Psoas muscle (tissue), 8 donors: ENCODE data around the gene SLC44A1. TPM values are rescaled to one million over a fixed set of nuclear protein-coding genes. Genes with fewer than 3 reads are reported as not detected.

Experiments
- ATAC-seq, 4 donors: fragments of 200-7000 bp; cut with Tn5 transposase; one replicate each; pipeline ENCODE4 v1.9.1; 2020; ENCODE audit warnings: moderate library complexity in 3 of 4, mild to moderate bottlenecking in 2 of 4
- DNase-seq, 2 donors: peaks; one replicate each; pipeline ENCODE4 v3.0.0-alpha.2; 2020
- H3K27ac ChIP-seq: fragments of 200-600 bp; one replicate; pipeline ENCODE4 v1.8.0; 2022
- H3K27me3 ChIP-seq, 3 donors: fragments of 200-600 bp in 1 of 3; one replicate each; pipeline versions ENCODE4 v1.6.1 to v1.8.0; 2013 to 2022; ENCODE audit warnings: low read length in 2 of 3, mild to moderate bottlenecking in 2 of 3, moderate library complexity in 1 of 3; ENCODE audit not compliant: insufficient read depth in 3 of 3
- H3K36me3 ChIP-seq, 2 donors: fragments of 200-600 bp in 1 of 2; one replicate each; pipeline versions ENCODE4 v1.6.1 to v1.8.0; 2013 to 2022; ENCODE audit warnings: low read depth in 1 of 2, mild to moderate bottlenecking in 1 of 2, moderate library complexity in 1 of 2; ENCODE audit not compliant: insufficient read depth in 1 of 2
- H3K4me1 ChIP-seq: fragments of 200-600 bp; one replicate; pipeline ENCODE4 v1.8.0; 2022
- H3K4me3 ChIP-seq: fragments of 200-600 bp; one replicate; pipeline ENCODE4 v1.8.0; 2022; ENCODE audit warnings: mild to moderate bottlenecking
- H3K9me3 ChIP-seq: fragments of 200-600 bp; one replicate; pipeline ENCODE4 v1.8.0; 2022
- WGBS, 3 donors: extraction: QIAGEN DNeasy Blood & Tissue Kit; methylation state at CpG; one replicate each; pipeline versions ENCODE4 v1.1.6 to v1.1.7; 2013; 5-methylcytosine and 5-hydroxymethylcytosine counted together
- intact Hi-C, 2 donors: fragments of 100-400 bp; cut with DNase I; formaldehyde crosslinking; loops; one replicate each; pipeline versions ENCODE4 v1.11.0 to v1.14.2; 2022
- polyA plus RNA-seq, 3 donors: library from polyadenylated mRNA; stranded (reverse); fragments of 200-250 nt; gene quantifications; one replicate each; pipeline ENCODE4 v1.2.3, GENCODE V29; 2013
- total RNA-seq, 4 donors: library from RNA; stranded (reverse); fragmentation: NEBNext Ultra II Directional in 2 of 4; extraction: Animal tissue kit (Norgen Biotek cat#: 25700) in 2 of 4; gene quantifications; one replicate each; pipeline versions ENCODE4 v1.2.1 to v1.2.4, GENCODE V29; 2021 to 2023
- TF ChIP-seq, protein P1 (sequence below): fragments of 200-600 bp; IDR thresholded peaks from one replicate; pipeline ENCODE4 v1.8.0; 2022; ENCODE audit warnings: antibody characterized with exemption
- donor health status: healthy with polysubstance abuse.
- donor health status: DM: no; HTN: no; CAD: no; lungs with moderate emphysema.
- donor health status: Bipolar disorder and iron deficiency.
- donor health status: healthy.
- donor health status: DM: yes; HTN: yes; CAD: no.
- donor health status: DM: no; HTN: no; CAD: no.
- donor health status: DM: no; HTN: no; CAD: no.
- donor health status: DM: yes; HTN: yes; CAD: no.

SLC44A1 gene
- total and polyA plus RNA-seq, 7 donors: 3.3 to 18.9 (median 7.0) TPM

DNA sequence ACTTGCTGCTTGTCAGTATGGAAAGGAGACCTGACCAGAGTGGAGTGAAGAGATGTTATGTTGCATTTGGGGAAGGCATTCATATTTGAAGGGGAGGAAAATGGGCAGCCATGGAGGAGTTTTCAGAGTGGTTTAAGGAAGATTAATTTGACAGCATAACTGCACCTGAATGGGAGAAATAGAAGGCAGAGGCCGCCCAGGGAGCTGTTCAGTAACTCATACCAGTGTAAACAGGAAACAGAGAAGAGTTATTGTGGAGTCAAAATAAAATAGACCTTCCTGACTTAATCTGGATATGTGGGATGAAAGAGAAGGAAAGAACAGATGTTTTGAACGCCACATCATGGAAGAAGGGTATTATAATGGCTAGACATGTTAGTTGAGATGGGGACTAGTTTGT lies 13.4 kb downstream of the SLC44A1 start:
- ATAC-seq (no peak), DNase-seq (no peak)
- H3K9me3 ChIP-seq: no peaks in the 10 kb centered on the region
- WGBS, 3 donors: 74 to 94% (median 83%) methylated on average over 2 of the region's 2 CpGs
- H3K36me3 ChIP-seq: no peaks in the 10 kb centered on the region
- no peak overlapping the region for H3K27ac ChIP-seq
- intact Hi-C loops: loop anchor here in 1 of 2 donors (10.0 kb wide), 1 partner anchor 87 kb away; no protein-coding TSS in a partner anchor
- H3K27me3 ChIP-seq: no peaks in the 10 kb centered on the region
- H3K4me1 ChIP-seq: peaks cover 13% of the 10 kb centered on the region
- TF ChIP-seq, protein P1, sequence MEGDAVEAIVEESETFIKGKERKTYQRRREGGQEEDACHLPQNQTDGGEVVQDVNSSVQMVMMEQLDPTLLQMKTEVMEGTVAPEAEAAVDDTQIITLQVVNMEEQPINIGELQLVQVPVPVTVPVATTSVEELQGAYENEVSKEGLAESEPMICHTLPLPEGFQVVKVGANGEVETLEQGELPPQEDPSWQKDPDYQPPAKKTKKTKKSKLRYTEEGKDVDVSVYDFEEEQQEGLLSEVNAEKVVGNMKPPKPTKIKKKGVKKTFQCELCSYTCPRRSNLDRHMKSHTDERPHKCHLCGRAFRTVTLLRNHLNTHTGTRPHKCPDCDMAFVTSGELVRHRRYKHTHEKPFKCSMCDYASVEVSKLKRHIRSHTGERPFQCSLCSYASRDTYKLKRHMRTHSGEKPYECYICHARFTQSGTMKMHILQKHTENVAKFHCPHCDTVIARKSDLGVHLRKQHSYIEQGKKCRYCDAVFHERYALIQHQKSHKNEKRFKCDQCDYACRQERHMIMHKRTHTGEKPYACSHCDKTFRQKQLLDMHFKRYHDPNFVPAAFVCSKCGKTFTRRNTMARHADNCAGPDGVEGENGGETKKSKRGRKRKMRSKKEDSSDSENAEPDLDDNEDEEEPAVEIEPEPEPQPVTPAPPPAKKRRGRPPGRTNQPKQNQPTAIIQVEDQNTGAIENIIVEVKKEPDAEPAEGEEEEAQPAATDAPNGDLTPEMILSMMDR: no peak
- no peak overlapping the region for H3K4me3 ChIP-seq

DNA sequence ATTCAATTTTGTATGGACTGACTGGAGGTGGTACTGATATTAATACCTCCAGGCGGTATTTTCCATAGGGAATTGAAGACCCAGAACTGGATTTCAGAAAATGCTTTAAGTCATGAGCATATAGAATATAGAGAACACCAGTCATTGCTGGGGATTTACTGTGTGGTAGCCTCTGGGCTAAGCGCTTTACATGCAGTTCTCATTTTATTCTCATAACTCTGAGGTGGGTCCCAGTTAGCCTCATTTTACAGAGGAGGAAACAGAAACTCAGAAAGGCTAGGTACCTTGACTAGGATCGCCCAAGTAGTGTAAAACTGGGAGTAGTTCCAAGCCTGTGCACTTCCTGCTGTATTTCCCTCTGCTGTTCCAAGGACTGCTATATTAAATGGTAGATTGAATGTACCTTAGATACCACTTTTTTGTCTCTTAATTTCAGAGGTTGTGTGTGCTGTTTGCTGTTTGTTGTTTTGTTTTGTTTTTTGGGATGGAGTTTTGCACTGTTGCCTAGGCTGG lies 13.8 kb downstream of the SLC44A1 start:
- TF ChIP-seq, protein P1: no peak
- no peak overlapping the region for H3K4me3 ChIP-seq
- intact Hi-C loops: loop anchor here in 1 of 2 donors (10.0 kb wide), 1 partner anchor 87 kb away; no protein-coding TSS in a partner anchor
- no peaks in the 10 kb centered on the region for H3K36me3 ChIP-seq
- H3K27ac ChIP-seq: no peak overlapping the region
- no peaks in the 10 kb centered on the region for H3K27me3 ChIP-seq
- ATAC-seq (no peak), DNase-seq (no peak)
- 78 to 88% (median 84%) methylated on average over 3 of the region's 3 CpGs for WGBS, 3 donors
- H3K9me3 ChIP-seq: no peaks in the 10 kb centered on the region
- H3K4me1 ChIP-seq: peaks cover 13% of the 10 kb centered on the region

DNA sequence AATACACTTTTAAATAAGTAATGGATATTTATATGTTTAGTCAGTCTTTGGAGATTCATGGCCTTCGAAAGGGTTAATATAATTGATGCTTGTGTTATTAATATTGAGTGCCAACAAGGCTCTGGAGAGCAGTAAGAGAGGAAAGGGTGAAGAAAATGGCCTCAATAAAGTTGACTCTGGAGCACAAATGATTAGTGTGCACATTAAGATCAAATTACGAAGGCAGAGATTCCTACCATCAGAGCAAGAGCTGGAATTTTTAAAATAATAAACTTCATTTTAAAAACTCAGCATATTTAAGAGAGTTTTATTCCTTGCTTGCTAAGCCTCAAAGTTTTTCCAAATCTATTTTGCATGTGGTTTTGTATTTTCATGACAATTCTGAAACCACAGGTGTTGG lies 14.8 kb downstream of the SLC44A1 start:
- H3K27ac ChIP-seq: no peak overlapping the region
- WGBS, 3 donors: 30 to 49% (median 34%) methylated on average over 2 of the region's 2 CpGs
- H3K4me3 ChIP-seq: no peak overlapping the region
- intact Hi-C loops: loop anchor here in 1 of 2 donors (10.0 kb wide), 1 partner anchor 86 kb away; no protein-coding TSS in a partner anchor
- H3K9me3 ChIP-seq: no peaks in the 10 kb centered on the region
- H3K4me1 ChIP-seq: peaks cover 13% of the 10 kb centered on the region
- no peaks in the 10 kb centered on the region for H3K27me3 ChIP-seq
- TF ChIP-seq, protein P1: no peak
- H3K36me3 ChIP-seq: no peaks in the 10 kb centered on the region
- no peak for DNase-seq
- no peak for ATAC-seq

DNA sequence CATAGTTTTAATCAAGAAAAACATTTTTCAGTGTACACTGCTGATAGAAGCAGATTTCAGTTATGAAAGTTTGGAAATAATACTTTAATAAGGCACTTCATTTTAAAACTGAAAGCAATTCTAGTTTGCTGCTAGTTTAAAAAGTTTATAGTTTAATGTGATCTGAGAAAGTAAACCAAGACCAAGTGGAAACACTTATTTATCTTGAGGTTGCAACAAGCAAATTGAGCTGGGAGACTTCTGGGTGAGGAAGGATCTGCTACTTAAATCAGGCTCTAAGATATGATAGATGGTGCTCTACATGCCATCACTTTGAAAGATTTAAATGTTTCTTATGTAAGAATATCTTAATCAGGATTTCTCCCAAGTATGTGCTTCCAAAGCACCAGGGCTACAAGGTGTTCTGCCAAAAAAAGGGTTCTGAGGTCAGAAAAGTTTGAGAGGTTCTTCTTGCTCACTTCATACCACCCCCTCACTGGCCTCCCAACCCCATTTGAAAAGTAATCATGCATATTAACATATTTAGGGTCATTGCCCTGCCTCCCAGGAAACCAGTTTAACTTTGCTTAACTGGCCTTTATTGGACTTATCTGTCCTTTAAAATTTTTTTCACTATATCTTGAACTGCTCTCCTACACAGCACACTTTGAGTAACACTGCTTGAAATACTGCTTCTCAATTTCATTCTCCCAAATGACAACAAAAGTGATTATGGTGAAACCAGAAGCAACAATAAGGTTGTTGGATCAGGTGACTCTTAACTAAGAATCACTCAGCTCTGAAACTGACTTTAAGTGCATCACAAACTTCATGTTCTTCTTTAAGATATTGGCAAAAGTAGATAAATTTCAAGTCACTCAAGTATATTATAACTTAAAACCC lies 15.5 kb downstream of the SLC44A1 start:
- H3K27ac ChIP-seq: no peak overlapping the region

More for the DNA sequence above, 15.5 kb downstream of the SLC44A1 start:
- Histone ChIP-seq H3K9me3 (no peaks in the 10 kb centered on the region), H3K4me1 (peaks cover 13% of the 10 kb centered on the region), H3K4me3 (no peak overlapping the region), H3K27me3 (no peaks in the 10 kb centered on the region), H3K36me3 (no peaks in the 10 kb centered on the region)
- TF ChIP-seq, protein P1: no peak
- DNase-seq (no peak), ATAC-seq (peak in 2 of 4 donors; percentile 26 to 57)
- intact Hi-C loops: loop anchor here in 1 of 2 donors (10.0 kb wide), 1 partner anchor 85 kb away; no protein-coding TSS in a partner anchor
